Stomach smooth muscle (tissue), 2 donors: Measurements from ENCODE around the gene HPF1.
"Not testable (repeated sequence)": the region's sequence is repeated elsewhere in the genome, so short reads cannot be mapped to it uniquely, and the experiment has no call there.

Experiments used
- H3K27ac ChIP-seq: one replicate; pipeline ENCODE4 v1.7.0; 2013; ENCODE audit warnings: mild to moderate bottlenecking, low read length, inconsistent platforms
- H3K27me3 ChIP-seq, 2 donors: one replicate each; pipeline ENCODE4 v1.7.0; 2013; ENCODE audit warnings: low read length in 2 of 2; ENCODE audit not compliant: insufficient read depth in 2 of 2, control insufficient read depth in 1 of 2
- H3K36me3 ChIP-seq, 2 donors: one replicate each; pipeline ENCODE4 v1.7.0; 2013; ENCODE audit warnings: low read length in 2 of 2; ENCODE audit not compliant: control insufficient read depth in 2 of 2, insufficient read depth in 2 of 2
- H3K4me1 ChIP-seq: one replicate; pipeline ENCODE4 v1.7.0; 2013; ENCODE audit warnings: low read length; ENCODE audit not compliant: control insufficient read depth, insufficient read depth
- H3K4me3 ChIP-seq, 2 donors: one replicate each; pipeline ENCODE4 v1.7.0; 2013; ENCODE audit warnings: low read length in 2 of 2
- H3K9ac ChIP-seq, 2 donors: one replicate each; pipeline ENCODE4 v1.7.0; 2013; ENCODE audit warnings: low read length in 2 of 2, mild to moderate bottlenecking in 1 of 2
- H3K9me3 ChIP-seq, 2 donors: one replicate each; pipeline ENCODE4 v1.7.0; 2013; ENCODE audit warnings: low read length in 2 of 2; ENCODE audit not compliant: control insufficient read depth in 2 of 2
- donor health status: healthy.
- donor health status: Pancreatic carcinoma.

The HPF1 gene

GRCh38 chr4:169773889-169774288, 16.1 kb upstream of the HPF1 start:
- Histone ChIP-seq H3K9ac (no peak overlapping the region), H3K9me3 (peaks cover 0 to 3% of the 10 kb centered on the region in 2 donors), H3K4me1 (peaks cover 3% of the 10 kb centered on the region), H3K4me3 (no peak overlapping the region), H3K27ac (no peak overlapping the region), H3K27me3 (peaks cover 13 to 17% of the 10 kb centered on the region in 2 donors), H3K36me3 (no peaks in the 10 kb centered on the region)

GRCh38 chr4:169771556-169772080, 13.9 kb upstream of the HPF1 start:
- not testable (repeated sequence) for H3K36me3 ChIP-seq, H3K27ac ChIP-seq, H3K4me1 ChIP-seq, H3K4me3 ChIP-seq, H3K9ac ChIP-seq, H3K9me3 ChIP-seq
- H3K27me3 ChIP-seq: peaks cover 13 to 17% of the 10 kb centered on the region in 2 donors

- Histone ChIP-seq H3K9ac (no peak overlapping the region), H3K36me3 (no peaks in the 10 kb centered on the region), H3K4me3 (no peak overlapping the region), H3K9me3 (no peaks in the 10 kb centered on the region), H3K27me3 (peaks cover 11 to 12% of the 10 kb centered on the region in 2 donors), H3K27ac (no peak overlapping the region), H3K4me1 (peaks cover 3% of the 10 kb centered on the region)
These were observed 12.7 kb upstream of the HPF1 start for GRCh38 chr4:169770416-169770815.

GRCh38 chr4:169768385-169768784, 10.6 kb upstream of the HPF1 start:
- H3K9me3 ChIP-seq: no peaks in the 10 kb centered on the region
- H3K36me3 ChIP-seq: no peaks in the 10 kb centered on the region
- no peaks in the 10 kb centered on the region for H3K4me1 ChIP-seq
- no peak overlapping the region for H3K27ac ChIP-seq
- no peaks in the 10 kb centered on the region for H3K27me3 ChIP-seq
- H3K4me3 ChIP-seq: no peak overlapping the region
- H3K9ac ChIP-seq: no peak overlapping the region

GRCh38 chr4:169766741-169767140, 9.0 kb upstream of the HPF1 start:
- Histone ChIP-seq H3K4me1 (no peaks in the 10 kb centered on the region), H3K36me3 (no peaks in the 10 kb centered on the region), H3K4me3 (no peak overlapping the region), H3K9me3 (no peaks in the 10 kb centered on the region), H3K9ac (no peak overlapping the region), H3K27ac (no peak overlapping the region), H3K27me3 (no peaks in the 10 kb centered on the region)

- H3K36me3 ChIP-seq: no peaks in the 10 kb centered on the region
- H3K27ac ChIP-seq: no peak overlapping the region
- no peak overlapping the region for H3K4me3 ChIP-seq
- H3K27me3 ChIP-seq: no peaks in the 10 kb centered on the region
- H3K4me1 ChIP-seq: no peaks in the 10 kb centered on the region
- H3K9ac ChIP-seq: no peak overlapping the region
- no peaks in the 10 kb centered on the region for H3K9me3 ChIP-seq
These were observed 8.1 kb upstream of the HPF1 start for GRCh38 chr4:169765835-169766234.

- Histone ChIP-seq H3K36me3 (no peaks in the 10 kb centered on the region), H3K27ac (no peak overlapping the region), H3K4me3 (no peak overlapping the region), H3K9ac (no peak overlapping the region), H3K9me3 (no peaks in the 10 kb centered on the region), H3K27me3 (no peaks in the 10 kb centered on the region), H3K4me1 (peaks cover 1% of the 10 kb centered on the region)
These were observed 4.1 kb upstream of the HPF1 start for GRCh38 chr4:169761846-169762245.

GRCh38 chr4:169758401-169758962, 738 bp upstream of the HPF1 start:
- Histone ChIP-seq H3K9ac (no peak overlapping the region), H3K4me3 (peak overlapping the region; percentile 68 to 92), H3K27ac (no peak overlapping the region)

GRCh38 chr4:169756971-169757574, 671 bp downstream of the HPF1 start:
- no peaks in the 10 kb centered on the region for H3K27me3 ChIP-seq
- H3K36me3 ChIP-seq: peaks cover 3 to 4% of the 10 kb centered on the region in 2 donors
- H3K27ac ChIP-seq: peak overlapping the region; percentile 42
- no peaks in the 10 kb centered on the region for H3K9me3 ChIP-seq
- H3K4me1 ChIP-seq: peaks cover 8% of the 10 kb centered on the region
- H3K9ac ChIP-seq: peak overlapping the region; percentile 64 to 80
- peak overlapping the region; percentile 68 to 92 for H3K4me3 ChIP-seq

More at GRCh38 chr4:169758401-169758962, 738 bp upstream of the HPF1 start:
- Histone ChIP-seq H3K27me3 (no peaks in the 10 kb centered on the region), H3K36me3 (no peaks in the 10 kb centered on the region), H3K4me1 (peaks cover 8% of the 10 kb centered on the region), H3K9me3 (no peaks in the 10 kb centered on the region)

GRCh38 chr4:169745291-169745690, 12.5 kb downstream of the HPF1 start:
- no peak overlapping the region for H3K9ac ChIP-seq
- H3K36me3 ChIP-seq: peaks cover 11 to 16% of the 10 kb centered on the region in 2 donors
- no peaks in the 10 kb centered on the region for H3K4me1 ChIP-seq
- H3K4me3 ChIP-seq: no peak overlapping the region
- no peaks in the 10 kb centered on the region for H3K9me3 ChIP-seq
- no peaks in the 10 kb centered on the region for H3K27me3 ChIP-seq
- H3K27ac ChIP-seq: no peak overlapping the region

GRCh38 chr4:169744601-169745000, 13.1 kb downstream of the HPF1 start:
- H3K4me1 ChIP-seq: no peaks in the 10 kb centered on the region
- H3K9me3 ChIP-seq: no peaks in the 10 kb centered on the region
- no peak overlapping the region for H3K4me3 ChIP-seq
- no peak overlapping the region for H3K9ac ChIP-seq
- H3K27me3 ChIP-seq: no peaks in the 10 kb centered on the region
- H3K27ac ChIP-seq: no peak overlapping the region
- peaks cover 11 to 15% of the 10 kb centered on the region in 2 donors for H3K36me3 ChIP-seq
